Thoracic aorta (tissue), 2 donors: ENCODE data around the gene NSMCE4A. TPM values are rescaled to one million over a fixed set of nuclear protein-coding genes. Genes with fewer than 3 reads are reported as not detected.

ENCODE experiments used
- ATAC-seq: fragments of 150-250 bp; one replicate; pipeline ENCODE4 v1.8.0; 2017; ENCODE audit warnings: low read depth; ENCODE audit not compliant: insufficient number of reproducible peaks, low FRiP score
- DNase-seq: peaks from one replicate; pipeline ENCODE4 v3.0.0-alpha.2; 2020; ENCODE audit warnings: low spot score
- H3K27ac ChIP-seq, 2 donors: fragments of 200-600 bp; sonication (generic); 1 replicate in 1 of 2; 2 replicates in 1 of 2; pipeline ENCODE4 v1.5.1; 2016; ENCODE audit warnings: mild to moderate bottlenecking in 2 of 2, moderate library complexity in 2 of 2
- H3K27me3 ChIP-seq: fragments of 200-600 bp; sonication (generic); replicated peaks from 2 replicates; pipeline ENCODE4 v1.6.0; 2016; ENCODE audit warnings: mild to moderate bottlenecking; ENCODE audit not compliant: insufficient read depth
- H3K36me3 ChIP-seq: fragments of 200-600 bp; sonication (generic); one replicate; pipeline ENCODE4 v1.5.1; 2016
- H3K4me1 ChIP-seq, 2 donors: fragments of 200-600 bp; sonication (generic); 1 replicate in 1 of 2; 2 replicates in 1 of 2; pipeline versions ENCODE4 v1.5.1 to v1.6.0; 2016; ENCODE audit warnings: low read depth in 2 of 2, mild to moderate bottlenecking in 1 of 2; ENCODE audit not compliant: control insufficient read depth in 1 of 2
- H3K4me3 ChIP-seq: fragments of 200-600 bp; sonication (generic); 2 replicates; pipeline ENCODE4 v1.5.1; 2016; ENCODE audit warnings: mild to moderate bottlenecking
- H3K9me3 ChIP-seq: fragments of 200-600 bp; sonication (generic); 2 replicates; pipeline ENCODE4 v1.5.1; 2016
- total RNA-seq, 2 donors: library from RNA; depleted of rRNA; stranded (reverse); fragments of >200 nt; gene quantifications; one replicate each; pipeline versions ENCODE4 v1.1.0 to v1.2.3, GENCODE V29; 2016
- TF ChIP-seq, protein P1 (sequence below): fragments of 200-600 bp; sonication (generic); IDR thresholded peaks from one replicate; pipeline ENCODE4 v1.5.1; 2019; ENCODE audit warnings: antibody characterized with exemption

The NSMCE4A gene
- total RNA-seq, 2 donors from 2014 or later: 64.0 to 81.1 TPM

DNA sequence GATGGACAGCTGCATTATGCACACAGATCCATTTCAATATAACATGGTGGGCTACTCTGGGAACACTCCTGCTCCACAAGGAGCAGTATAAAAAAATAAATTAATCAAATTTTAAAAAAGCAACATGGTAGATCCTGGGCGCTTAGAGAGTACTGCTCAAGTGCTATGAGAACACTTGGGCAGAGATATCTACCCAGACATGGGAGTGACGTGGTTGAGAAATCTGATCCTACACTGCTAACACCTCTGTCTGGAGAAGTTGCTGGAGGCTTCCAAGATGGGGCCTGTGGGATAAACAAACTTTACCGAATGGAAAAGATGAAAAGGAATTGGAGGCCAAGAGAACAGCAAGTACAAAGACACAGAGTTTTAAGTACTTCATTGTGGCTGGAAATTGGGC is 9.0 kb downstream of the NSMCE4A start:
- TF ChIP-seq, protein P1, sequence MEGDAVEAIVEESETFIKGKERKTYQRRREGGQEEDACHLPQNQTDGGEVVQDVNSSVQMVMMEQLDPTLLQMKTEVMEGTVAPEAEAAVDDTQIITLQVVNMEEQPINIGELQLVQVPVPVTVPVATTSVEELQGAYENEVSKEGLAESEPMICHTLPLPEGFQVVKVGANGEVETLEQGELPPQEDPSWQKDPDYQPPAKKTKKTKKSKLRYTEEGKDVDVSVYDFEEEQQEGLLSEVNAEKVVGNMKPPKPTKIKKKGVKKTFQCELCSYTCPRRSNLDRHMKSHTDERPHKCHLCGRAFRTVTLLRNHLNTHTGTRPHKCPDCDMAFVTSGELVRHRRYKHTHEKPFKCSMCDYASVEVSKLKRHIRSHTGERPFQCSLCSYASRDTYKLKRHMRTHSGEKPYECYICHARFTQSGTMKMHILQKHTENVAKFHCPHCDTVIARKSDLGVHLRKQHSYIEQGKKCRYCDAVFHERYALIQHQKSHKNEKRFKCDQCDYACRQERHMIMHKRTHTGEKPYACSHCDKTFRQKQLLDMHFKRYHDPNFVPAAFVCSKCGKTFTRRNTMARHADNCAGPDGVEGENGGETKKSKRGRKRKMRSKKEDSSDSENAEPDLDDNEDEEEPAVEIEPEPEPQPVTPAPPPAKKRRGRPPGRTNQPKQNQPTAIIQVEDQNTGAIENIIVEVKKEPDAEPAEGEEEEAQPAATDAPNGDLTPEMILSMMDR: no peak
- H3K9me3 ChIP-seq: no peaks in the 10 kb centered on the region
- H3K27ac ChIP-seq: no peak overlapping the region
- no peaks in the 10 kb centered on the region for H3K4me1 ChIP-seq
- H3K4me3 ChIP-seq: no peak overlapping the region
- ATAC-seq (no peak), DNase-seq (no peak)
- H3K36me3 ChIP-seq: peaks cover 33% of the 10 kb centered on the region
- H3K27me3 ChIP-seq: no peaks in the 10 kb centered on the region

DNA sequence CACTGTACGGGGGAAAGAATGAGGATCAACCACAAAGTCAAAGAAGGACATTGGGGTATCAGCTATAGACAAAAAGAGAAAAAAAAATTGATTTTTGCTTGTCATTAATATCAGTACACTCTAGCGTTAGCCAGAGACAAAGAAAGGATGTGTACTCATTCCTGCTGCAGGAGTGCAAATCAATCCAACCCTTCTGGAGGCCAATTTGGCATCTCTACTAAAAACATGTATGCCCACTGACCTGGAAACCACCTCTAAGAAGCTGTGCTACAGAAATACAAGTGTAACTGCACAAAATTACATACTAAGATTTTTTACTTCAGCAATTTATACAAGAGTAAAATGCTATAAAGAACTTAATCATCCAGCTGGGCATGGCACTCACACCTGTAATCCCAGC is 13.6 kb downstream of the NSMCE4A start:
- peaks cover 28% of the 10 kb centered on the region for H3K36me3 ChIP-seq
- ATAC-seq: no peak

DNA sequence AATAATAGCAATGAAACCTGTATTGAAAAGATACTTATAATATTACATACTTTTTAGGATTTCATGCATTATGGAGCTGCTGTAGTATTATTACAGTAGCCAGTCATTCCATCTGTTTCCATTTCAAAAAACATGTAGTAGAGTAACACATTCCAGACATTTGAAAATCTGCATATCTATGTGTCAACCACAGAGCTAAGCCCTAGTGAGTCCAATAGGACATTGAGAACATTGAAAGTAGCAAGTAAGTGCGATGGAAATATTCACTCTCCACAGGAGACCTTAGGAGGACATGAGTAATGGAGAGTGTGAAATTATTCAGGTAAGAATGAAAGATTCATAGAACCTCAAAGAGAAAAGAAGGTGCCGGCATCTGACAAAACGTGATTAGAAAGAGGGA is 15.3 kb downstream of the NSMCE4A start:
- no peak for ATAC-seq
- TF ChIP-seq, protein P1: no peak

More for the DNA sequence above, 13.6 kb downstream of the NSMCE4A start:
- Histone ChIP-seq H3K4me1 (no peaks in the 10 kb centered on the region), H3K27me3 (no peaks in the 10 kb centered on the region), H3K27ac (no peak overlapping the region), H3K4me3 (no peak overlapping the region), H3K9me3 (no peaks in the 10 kb centered on the region)
- TF ChIP-seq, protein P1: no peak
- no peak for DNase-seq

DNA sequence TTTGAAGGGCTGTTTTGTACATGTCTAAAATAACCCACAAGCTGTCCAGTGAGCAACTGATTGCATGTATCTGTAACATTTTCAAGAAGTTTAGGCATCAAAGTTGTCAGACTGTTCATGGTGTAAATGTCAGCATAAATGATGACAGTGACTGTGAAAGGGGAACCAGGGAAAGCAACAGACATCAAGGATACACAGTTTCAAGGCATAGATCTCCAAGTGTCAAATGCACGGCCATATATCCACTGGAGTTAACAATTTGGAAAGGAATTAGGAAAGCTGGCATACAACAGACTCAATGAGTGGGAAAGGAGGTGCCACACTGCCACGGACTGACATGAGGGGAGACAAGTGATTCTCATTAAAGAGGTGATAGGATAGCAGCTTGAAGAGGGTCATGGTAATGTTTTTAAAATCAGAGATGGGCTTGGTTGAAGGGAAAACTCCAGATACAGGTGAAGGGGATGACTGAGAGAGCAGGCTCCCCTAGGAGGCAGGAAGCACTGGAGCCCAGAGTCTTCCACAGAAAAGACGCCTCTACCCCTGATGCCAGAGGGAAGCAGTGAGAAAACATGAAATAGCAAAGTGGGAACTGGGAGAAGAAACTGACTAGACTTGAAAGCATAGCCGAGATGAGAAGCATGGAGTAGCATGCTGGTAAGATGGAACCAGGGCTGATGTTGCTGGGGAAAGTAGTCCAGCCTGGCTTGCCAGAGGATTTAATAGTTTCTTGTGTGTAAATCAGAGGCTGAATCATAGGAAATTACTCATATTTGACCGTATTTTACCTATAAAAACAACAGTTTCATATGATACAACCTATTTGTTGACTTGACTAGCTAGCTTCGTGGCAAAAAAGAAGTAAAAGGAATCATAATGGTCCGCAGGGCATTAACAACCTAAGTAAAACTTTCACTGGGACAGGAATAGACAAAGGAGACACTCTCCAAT is 18.6 kb downstream of the NSMCE4A start:
- no peak overlapping the region for H3K27ac ChIP-seq
- no peaks in the 10 kb centered on the region for H3K27me3 ChIP-seq
- TF ChIP-seq, protein P1: no peak
- H3K4me3 ChIP-seq: no peak overlapping the region
- no peak for DNase-seq
- peaks cover 12% of the 10 kb centered on the region for H3K36me3 ChIP-seq
- H3K9me3 ChIP-seq: no peaks in the 10 kb centered on the region
- no peak for ATAC-seq
- H3K4me1 ChIP-seq: no peaks in the 10 kb centered on the region

More for the DNA sequence above, 15.3 kb downstream of the NSMCE4A start:
- peaks cover 15% of the 10 kb centered on the region for H3K36me3 ChIP-seq
- no peak overlapping the region for H3K27ac ChIP-seq
- no peak for DNase-seq
- no peak overlapping the region for H3K4me3 ChIP-seq
- no peaks in the 10 kb centered on the region for H3K27me3 ChIP-seq
- H3K9me3 ChIP-seq: no peaks in the 10 kb centered on the region
- H3K4me1 ChIP-seq: no peaks in the 10 kb centered on the region

DNA sequence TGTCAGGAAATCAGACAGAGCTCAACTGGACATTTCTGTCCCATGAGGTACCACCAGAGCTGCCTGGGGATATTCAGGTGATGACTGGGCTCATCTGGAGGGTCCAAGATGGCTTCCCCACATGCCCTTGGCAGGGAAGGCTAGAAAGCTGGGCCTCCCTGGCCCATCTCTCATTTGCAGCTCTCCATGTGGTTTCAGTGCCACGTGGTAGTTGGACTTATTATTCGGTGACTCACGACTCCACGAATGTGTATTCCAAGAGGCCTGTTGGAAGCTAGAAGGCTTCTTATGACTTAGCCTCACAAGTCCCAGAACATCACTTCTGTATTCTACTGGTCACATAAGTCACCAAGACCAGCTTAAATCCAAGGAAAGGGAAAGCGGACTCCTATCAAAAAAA is 22.8 kb downstream of the NSMCE4A start:
- ATAC-seq (no peak), DNase-seq (no peak)
- Histone ChIP-seq H3K4me1 (no peaks in the 10 kb centered on the region), H3K9me3 (no peaks in the 10 kb centered on the region), H3K4me3 (no peak overlapping the region), H3K27ac (no peak overlapping the region), H3K36me3 (peaks cover 8% of the 10 kb centered on the region), H3K27me3 (no peaks in the 10 kb centered on the region)
- TF ChIP-seq, protein P1: no peak
